PC-3 (cell line): ENCODE results near the gene TAF3.

Experiments
- CTCF ChIP-seq: fragments of 300-600 bp; sonication (generic); conservative IDR thresholded peaks from 2 replicates; pipeline ENCODE4 v1.5.1; 2017; ENCODE audit warnings: antibody characterized with exemption, low read depth, mild to moderate bottlenecking, low read length
- EZH2 ChIP-seq: fragments of 300-600 bp; sonication (generic); IDR thresholded peaks from one replicate; pipeline ENCODE4 v1.6.1; 2017; ENCODE audit warnings: antibody characterized with exemption, mild to moderate bottlenecking, low read length; ENCODE audit not compliant: unreplicated experiment
- EZH2phosphoT487 ChIP-seq: fragments of 300-600 bp; sonication (generic); IDR thresholded peaks from 2 replicates; pipeline ENCODE4 v1.6.1; 2018; ENCODE audit warnings: mild to moderate bottlenecking, antibody characterized with exemption, low read length, borderline replicate concordance

DNA sequence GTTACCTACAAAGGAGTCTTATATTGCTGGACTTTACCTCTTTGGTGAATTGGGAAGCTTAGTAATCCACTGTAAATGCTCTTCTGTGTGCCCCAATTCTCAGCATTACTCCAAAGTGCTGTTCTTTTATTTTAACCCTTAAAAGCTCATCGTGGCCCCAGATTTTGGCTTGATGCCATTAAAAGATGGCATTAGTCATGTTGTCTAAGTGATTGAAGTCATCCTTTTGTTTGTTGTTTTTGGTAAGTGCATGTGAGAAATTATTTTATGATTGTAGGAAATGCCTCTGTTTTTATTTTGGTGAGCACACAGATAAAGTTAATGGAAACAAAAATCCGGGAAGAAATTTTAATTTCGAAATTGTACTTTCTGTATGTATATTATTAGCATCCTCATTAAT lies 153.6 kb downstream of the TAF3 start:
- TF ChIP-seq CTCF: no peak
- no peak for TF ChIP-seq EZH2
- no peak for TF ChIP-seq EZH2phosphoT487
